GM21619 (cell line): Measurements from ENCODE around the gene CHRNA4.

Experiments used
- ATAC-seq: cut with Tn5 transposase; IDR thresholded peaks from one replicate; pipeline ENCODE4 v1.9.1; 2021; ENCODE audit not compliant: unreplicated experiment

Gene CHRNA4

DNA sequence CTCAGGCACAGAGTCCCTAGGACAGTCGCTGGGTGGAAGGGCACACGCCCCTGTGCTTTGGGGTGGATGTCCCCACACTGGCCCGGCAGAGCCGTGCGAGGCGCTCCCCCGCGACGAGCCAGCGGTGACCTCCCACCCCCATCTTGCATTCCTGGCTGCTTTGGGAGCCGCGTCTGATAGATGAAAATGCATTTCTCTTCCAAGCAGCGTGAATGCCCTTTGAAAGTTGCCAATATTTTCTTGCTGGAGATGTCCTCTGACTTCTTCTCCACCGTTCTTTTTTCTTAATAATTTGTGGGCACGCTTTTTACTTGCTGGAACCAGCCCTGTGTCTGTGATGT, 38.2 kb downstream of the CHRNA4 start:
- ATAC-seq, result no peak

DNA sequence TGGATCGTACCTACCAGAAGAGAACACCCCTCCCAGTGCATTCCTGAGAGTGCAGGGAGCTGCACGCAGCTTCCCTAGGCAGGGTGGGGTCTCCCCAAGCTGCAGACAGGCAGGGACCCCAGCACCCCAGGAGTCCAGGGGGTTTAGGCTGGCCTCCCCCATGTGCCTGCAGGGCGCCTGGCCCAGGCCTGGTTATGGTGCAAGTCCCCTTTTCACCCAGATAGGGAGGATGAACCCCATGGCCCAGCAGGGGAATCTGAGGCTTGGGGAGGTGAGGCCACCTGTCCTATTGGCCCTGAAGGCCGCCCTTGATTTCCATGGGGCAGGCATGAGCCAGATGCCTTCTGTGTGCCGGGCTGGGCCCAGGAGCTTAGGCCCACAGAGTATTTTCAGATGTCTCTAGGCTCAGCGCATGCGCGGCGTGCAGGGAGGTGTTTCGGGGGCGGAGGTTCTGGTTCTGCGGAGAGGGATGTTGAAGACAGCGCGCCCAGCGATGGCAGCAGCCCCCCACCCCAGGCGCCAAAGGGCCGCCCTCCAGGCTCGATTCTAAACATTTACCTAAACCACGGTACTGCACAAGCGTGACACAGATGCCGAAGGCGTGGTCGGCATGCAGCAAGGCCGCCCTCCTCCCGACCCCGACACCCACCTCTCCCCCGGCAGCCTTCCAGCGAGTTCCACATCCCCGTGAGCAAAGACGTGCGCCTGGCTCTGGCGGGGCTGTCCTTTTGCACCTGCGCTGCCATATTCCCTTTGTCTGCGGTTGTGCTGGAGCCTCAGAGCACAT, 38.8 kb downstream of the CHRNA4 start:
- ATAC-seq, result no peak

DNA sequence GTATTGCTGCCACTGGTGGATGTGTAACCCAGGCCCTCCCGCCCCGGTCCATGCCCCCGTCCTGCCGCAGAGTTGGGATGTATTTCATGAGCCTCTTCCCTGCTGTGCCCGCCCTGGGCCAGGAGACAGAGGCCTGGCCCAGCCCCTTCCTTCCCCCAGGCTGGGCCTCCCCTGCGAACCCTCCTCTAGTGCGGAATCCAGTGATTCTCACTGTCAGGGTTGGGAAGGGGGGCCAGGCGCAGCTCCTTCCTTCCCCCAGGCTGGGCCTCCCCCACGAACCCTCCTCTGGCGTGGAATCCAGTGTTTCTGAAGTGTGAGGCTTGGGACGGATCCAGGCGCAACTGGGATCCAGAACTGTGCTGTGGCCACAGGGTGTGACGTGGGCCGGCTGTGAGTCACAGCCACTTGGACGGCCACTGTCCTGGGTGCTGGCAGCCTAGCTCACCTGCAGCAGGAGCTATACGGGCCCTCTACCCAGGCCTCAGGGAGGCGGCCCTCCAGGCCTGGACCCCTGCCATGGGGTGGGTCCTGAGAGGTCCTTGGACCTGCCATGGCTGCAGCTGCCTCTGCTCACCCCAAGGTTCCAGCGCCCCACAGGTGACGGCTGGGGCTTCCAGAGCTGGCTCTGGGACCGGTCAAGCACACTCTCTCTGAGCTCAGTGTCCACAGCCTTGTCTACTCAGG, 39.9 kb downstream of the CHRNA4 start:
- ATAC-seq, result no peak

DNA sequence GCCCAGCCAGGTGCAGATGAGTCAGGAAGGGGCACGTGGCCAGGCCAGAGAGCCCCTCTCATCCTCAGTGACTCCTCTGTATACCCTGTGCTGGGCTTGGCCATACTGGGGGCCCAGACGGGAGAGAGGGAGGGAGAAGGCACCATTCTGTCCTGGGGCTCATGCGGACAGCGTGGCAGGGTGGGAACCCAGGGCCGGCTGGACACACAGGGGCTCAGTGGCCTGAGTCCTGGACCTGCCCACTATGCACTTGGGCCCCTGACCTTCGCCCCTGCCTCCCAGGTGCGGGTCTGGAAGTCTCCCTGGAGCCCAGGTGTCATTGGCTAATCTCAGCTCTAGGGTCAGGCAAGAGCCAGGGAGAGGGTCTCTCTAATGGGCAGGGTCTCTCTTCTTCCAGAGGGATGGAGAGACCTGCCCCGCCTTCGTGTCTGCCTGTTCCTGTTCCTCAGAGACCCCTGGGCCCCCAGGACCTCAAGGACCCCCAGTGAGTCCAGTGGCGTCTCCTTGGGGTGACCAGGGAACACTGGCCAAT, 40.5 kb downstream of the CHRNA4 start:
- ATAC-seq, result no peak

DNA sequence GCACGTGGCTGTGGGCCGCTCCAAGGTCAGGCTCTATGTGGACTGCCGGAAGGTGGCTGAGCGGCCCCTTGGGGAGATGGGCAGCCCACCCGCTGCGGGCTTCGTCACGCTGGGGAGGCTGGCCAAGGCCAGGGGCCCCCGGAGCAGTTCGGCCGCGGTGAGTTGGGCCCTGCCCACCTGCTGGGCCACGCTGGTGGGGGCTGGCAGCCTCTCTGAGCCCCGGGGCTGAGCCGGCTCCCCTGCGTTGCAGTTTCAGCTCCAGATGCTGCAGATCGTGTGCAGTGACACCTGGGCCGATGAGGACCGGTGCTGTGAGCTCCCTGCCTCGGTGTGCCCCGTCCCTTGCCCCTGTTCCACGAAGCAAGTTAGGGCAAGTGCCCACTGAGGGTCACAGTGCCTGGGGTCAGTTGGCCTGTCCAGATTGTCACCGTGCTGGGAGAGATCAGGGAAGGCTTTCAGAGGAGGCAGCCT, 41.1 kb downstream of the CHRNA4 start:
- ATAC-seq, result no peak

DNA sequence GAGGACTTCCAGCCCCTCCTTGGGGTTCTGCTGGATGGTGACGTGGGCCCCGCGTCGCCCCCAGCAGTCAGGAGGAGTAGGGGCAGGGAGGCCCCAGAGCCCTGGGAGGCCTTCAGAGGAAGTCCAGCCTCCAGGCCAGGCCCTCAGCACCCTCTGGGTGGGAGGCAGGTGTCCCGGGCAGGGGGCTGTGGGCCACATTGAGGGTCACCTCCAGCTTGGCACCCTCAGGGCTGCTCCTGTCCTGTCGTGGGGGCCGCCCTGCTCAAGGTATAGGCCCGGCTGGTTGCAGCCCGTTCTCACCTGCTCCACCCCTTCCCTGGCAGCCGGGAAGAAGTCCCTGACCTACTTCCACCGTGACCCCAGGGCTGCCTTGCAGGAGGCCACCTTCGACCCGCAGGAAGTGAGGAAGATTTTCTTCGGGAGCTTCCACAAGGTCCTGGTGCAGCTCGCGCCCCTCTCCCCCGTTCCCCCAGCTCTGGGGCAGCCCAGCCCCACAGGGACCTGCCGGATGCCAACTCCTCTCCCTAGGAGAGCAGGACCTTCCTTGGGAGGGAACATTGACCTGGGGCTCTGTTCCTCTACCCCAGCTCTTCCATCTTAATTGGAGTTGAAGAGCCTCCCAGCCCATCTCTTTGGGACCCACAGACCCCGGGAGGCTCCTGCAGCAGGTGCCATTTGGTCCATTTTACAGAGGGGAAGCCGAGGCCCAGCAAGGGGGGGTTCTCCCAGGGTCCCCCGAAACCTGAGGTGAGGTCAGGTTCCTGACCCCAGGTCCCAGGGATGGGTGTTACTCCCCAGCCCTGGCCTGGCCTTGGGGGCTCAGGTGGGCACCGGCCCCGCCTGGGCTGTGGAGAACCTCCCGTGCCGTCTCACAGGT, 41.7 kb downstream of the CHRNA4 start:
- no peak for ATAC-seq

GRCh38 chr20:63318391-63319163, 42.6 kb downstream of the CHRNA4 start:
- ATAC-seq, result no peak

DNA sequence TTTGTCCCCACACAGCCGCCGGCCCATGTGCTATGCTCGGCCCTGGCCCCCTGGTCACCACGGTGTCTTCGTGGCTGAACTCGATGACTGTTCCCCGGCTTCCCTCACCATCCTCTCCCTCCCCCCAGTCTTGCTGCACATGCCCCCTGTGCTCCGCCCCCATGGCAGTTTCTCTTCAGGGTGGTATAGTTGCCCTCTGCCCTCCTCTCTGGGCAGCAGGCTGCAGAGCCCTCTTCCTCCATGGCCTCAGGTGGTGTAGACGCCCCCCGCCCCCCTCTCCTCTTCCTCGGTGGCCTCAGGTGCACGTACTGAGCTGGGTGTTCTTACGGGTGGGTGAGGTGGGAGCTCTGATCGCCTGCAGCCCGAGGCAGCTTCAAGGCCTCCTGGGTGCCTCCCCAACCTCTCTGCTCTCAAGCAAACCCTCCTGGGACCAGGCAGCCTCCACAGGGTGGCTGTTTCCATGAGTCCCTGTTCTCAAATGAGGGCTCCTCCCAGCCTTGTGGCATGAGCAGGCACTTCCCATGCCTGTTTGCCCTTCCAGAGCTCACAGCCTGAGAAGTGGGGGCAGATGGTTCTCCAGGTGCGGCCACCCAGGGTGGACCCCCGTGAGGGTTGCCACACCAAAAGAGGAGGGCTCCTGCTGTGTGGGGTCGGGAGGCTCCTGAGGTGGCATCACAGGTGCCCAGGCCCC, 43.4 kb downstream of the CHRNA4 start:
- no peak for ATAC-seq

- ATAC-seq, result no peak
Observed at GRCh38 chr20:63317061-63317460, 44.1 kb downstream of the CHRNA4 start.

GRCh38 chr20:63316502-63316921, 44.6 kb downstream of the CHRNA4 start:
- ATAC-seq, result no peak

DNA sequence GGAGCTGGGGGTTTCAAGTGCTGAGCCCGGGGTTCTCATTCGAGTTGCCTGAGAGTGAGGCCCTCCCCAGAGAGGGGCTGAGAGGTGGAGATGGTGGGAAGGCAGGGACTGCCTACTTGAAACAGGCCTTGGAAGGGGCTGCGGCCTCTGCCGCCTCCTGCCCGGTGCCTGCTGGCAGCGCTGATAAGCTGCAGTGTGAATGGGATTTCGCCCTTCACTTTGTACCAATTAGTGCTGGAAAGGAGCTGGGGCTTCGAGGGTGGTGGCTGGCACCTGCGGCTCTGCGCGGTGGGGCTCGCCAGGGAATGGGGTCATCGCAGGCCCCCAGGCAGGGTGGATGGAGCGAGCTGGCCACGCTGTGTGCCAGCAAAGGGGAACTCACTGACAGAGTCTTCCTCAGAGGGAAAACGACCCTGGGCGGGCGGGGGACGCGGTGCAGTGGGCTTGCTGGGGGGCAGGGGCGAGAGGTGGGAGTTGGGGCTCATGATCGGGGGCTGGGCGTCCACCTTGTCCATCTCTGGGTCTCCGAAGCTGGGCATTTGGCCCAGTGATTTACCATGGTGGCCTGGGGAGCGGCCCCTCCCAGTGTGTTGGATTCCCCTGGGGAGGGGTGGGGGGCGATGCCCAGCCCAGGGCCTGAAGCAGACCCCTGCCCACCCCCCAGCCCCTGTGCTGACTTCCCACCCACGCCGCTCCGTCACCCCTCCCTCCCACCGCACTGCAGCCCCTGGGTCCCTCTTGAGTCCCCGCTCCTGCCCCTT, 45.2 kb downstream of the CHRNA4 start:
- no peak for ATAC-seq

- no peak for ATAC-seq
Observed at GRCh38 chr20:63315240-63315689, 45.9 kb downstream of the CHRNA4 start.

GRCh38 chr20:63314566-63315239, 46.4 kb downstream of the CHRNA4 start:
- ATAC-seq, result no peak

GRCh38 chr20:63314015-63314471, 47.1 kb downstream of the CHRNA4 start:
- ATAC-seq, result no peak

GRCh38 chr20:63313349-63314014, 47.7 kb downstream of the CHRNA4 start:
- ATAC-seq, result no peak

- no peak for ATAC-seq
Observed at GRCh38 chr20:63312690-63313348, 48.3 kb downstream of the CHRNA4 start.

GRCh38 chr20:63312273-63312672, 48.9 kb downstream of the CHRNA4 start:
- no peak for ATAC-seq
